Effector CD4-positive, alpha-beta T cell (primary cell): ENCODE measurements around the gene SNAPC2.

ENCODE experiments used
- DNase-seq: peaks from one replicate; pipeline ENCODE4 v3.0.0-alpha.2; 2020

SNAPC2 gene

GRCh38 chr19:7971553-7972520 is 51.7 kb downstream of the SNAPC2 start:
- DNase-seq = no peak
